WTC11 (cell line): ENCODE data around the gene NFATC1. TPM values are rescaled to one million over a fixed set of nuclear protein-coding genes. Genes with fewer than 3 reads are reported as not detected.

Source experiments
- ATAC-seq: fragments of 200-7000 bp; cut with Tn5 transposase; 2 replicates; pipeline ENCODE4 v1.10.0; 2021; ENCODE audit warnings: mild to moderate bottlenecking, moderate library complexity
- CTCF ChIA-PET: fragments of 300-600 bp; sonication (Branson Sonifier 250); formaldehyde crosslinking; loops from one replicate; lab custom pipeline; 2021; ENCODE audit warnings: antibody characterized with exemption; lab: Charles Lee
- POLR2A ChIA-PET: fragments of 350-600 bp; sonication (Branson Sonifier 250); formaldehyde crosslinking; loops from one replicate; lab custom pipeline; 2021; ENCODE audit warnings: antibody characterized with exemption; lab: Charles Lee
- DNase-seq: peaks from one replicate; pipeline ENCODE4 v3.0.0; 2021; ENCODE audit warnings: low spot score
- H3K27ac Mint-ChIP-seq: 2 replicates; pipeline ENCODE4 v1.8.0; 2021; ENCODE audit warnings: mixed read lengths
- H3K27me3 Mint-ChIP-seq: 2 replicates; pipeline ENCODE4 v1.8.0; 2021; ENCODE audit warnings: low read depth, mild to moderate bottlenecking, moderate library complexity, mixed read lengths
- H3K36me3 Mint-ChIP-seq: 2 replicates; pipeline ENCODE4 v1.8.0; 2021; ENCODE audit warnings: mixed read lengths
- H3K4me1 Mint-ChIP-seq: 2 replicates; pipeline ENCODE4 v1.8.0; 2022; ENCODE audit warnings: mixed read lengths
- H3K4me3 Mint-ChIP-seq: 2 replicates; pipeline ENCODE4 v1.8.0; 2021; ENCODE audit warnings: mild to moderate bottlenecking, moderate library complexity, mixed read lengths
- H3K9me3 Mint-ChIP-seq: 2 replicates; pipeline ENCODE4 v1.8.0; 2021; ENCODE audit warnings: mixed read lengths
- CBFB ChIP-seq: sonication (generic); formaldehyde crosslinking; IDR thresholded peaks from 2 replicates; pipeline ENCODE4 v1.8.1; 2022; ENCODE audit warnings: mild to moderate bottlenecking, low read depth, missing genetic modification reagents
- GABPB1 ChIP-seq: sonication (generic); formaldehyde crosslinking; IDR thresholded peaks from 2 replicates; pipeline ENCODE4 v1.8.1; 2023; ENCODE audit warnings: mild to moderate bottlenecking, missing genetic modification reagents
- JUN ChIP-seq: sonication (generic); formaldehyde crosslinking; IDR thresholded peaks from 2 replicates; pipeline ENCODE4 v1.8.0; 2023; ENCODE audit warnings: mild to moderate bottlenecking, missing genetic modification reagents
- KAT7 ChIP-seq: sonication (generic); formaldehyde crosslinking; IDR thresholded peaks from 2 replicates; pipeline ENCODE4 v1.8.1; 2023; ENCODE audit warnings: missing genetic modification reagents, mild to moderate bottlenecking, borderline replicate concordance
- NFATC4 ChIP-seq: fragments of 250-450 bp; sonication (Bioruptor Pico); IDR thresholded peaks from 2 replicates; pipeline ENCODE4 v1.9.0; 2021; ENCODE audit warnings: mild to moderate bottlenecking
- NR1H2 ChIP-seq: sonication (generic); formaldehyde crosslinking; IDR thresholded peaks from 2 replicates; pipeline ENCODE4 v1.9.0; 2021; ENCODE audit warnings: mild to moderate bottlenecking, moderate library complexity, missing genetic modification reagents
- PRDM15 ChIP-seq: sonication (generic); formaldehyde crosslinking; IDR thresholded peaks from 2 replicates; pipeline ENCODE4 v1.8.0; 2022; ENCODE audit warnings: missing genetic modification reagents
- SP1 ChIP-seq: sonication (generic); formaldehyde crosslinking; conservative IDR thresholded peaks from 2 replicates; pipeline ENCODE4 v1.8.1; 2022; ENCODE audit warnings: missing genetic modification reagents
- TCF7 ChIP-seq: sonication (generic); formaldehyde crosslinking; IDR thresholded peaks from 2 replicates; pipeline ENCODE4 v1.8.0; 2022; ENCODE audit warnings: mild to moderate bottlenecking, low read depth, missing genetic modification reagents, moderate library complexity
- TEAD4 ChIP-seq: sonication (generic); formaldehyde crosslinking; IDR thresholded peaks from 2 replicates; pipeline ENCODE4 v1.8.0; 2022; ENCODE audit warnings: mild to moderate bottlenecking, missing genetic modification reagents
- ZBTB43 ChIP-seq: sonication (generic); formaldehyde crosslinking; IDR thresholded peaks from 2 replicates; pipeline ENCODE4 v1.8.1; 2023; ENCODE audit warnings: mild to moderate bottlenecking, missing genetic modification reagents
- ZMAT4 ChIP-seq: fragments of 250-450 bp; sonication (Bioruptor Pico); IDR thresholded peaks from 2 replicates; pipeline ENCODE4 v1.9.0; 2021; ENCODE audit warnings: mild to moderate bottlenecking
- ZNF317 ChIP-seq: sonication (generic); formaldehyde crosslinking; IDR thresholded peaks from 2 replicates; pipeline ENCODE4 v1.8.1; 2023; ENCODE audit warnings: low read depth, mild to moderate bottlenecking, moderate library complexity, missing genetic modification reagents, borderline replicate concordance
- total RNA-seq: library from RNA; stranded (reverse); gene quantifications from 3 replicates; pipeline ENCODE4 v1.2.3, GENCODE V29; 2021
- TF ChIP-seq, protein P1 (sequence below): sonication (generic); formaldehyde crosslinking; IDR thresholded peaks from 2 replicates; pipeline ENCODE4 v1.8.1; 2023; ENCODE audit warnings: mild to moderate bottlenecking, missing genetic modification reagents, moderate library complexity
- TF ChIP-seq, protein P2 (sequence below): sonication (generic); formaldehyde crosslinking; IDR thresholded peaks from 2 replicates; pipeline ENCODE4 v1.8.0; 2023; ENCODE audit warnings: missing genetic modification reagents
- TF ChIP-seq, protein P3 (sequence below): sonication (generic); formaldehyde crosslinking; IDR thresholded peaks from 2 replicates; pipeline ENCODE4 v1.8.0; 2023; ENCODE audit warnings: missing genetic modification reagents, mild to moderate bottlenecking, borderline replicate concordance
- TF ChIP-seq, protein P4 (sequence below): sonication (generic); formaldehyde crosslinking; conservative IDR thresholded peaks from 2 replicates; pipeline ENCODE4 v1.8.1; 2023; ENCODE audit warnings: mild to moderate bottlenecking, low read depth, missing genetic modification reagents, moderate library complexity

The NFATC1 gene
- total RNA-seq, 1 experiment from 2014 or later, result 20.2 TPM

DNA sequence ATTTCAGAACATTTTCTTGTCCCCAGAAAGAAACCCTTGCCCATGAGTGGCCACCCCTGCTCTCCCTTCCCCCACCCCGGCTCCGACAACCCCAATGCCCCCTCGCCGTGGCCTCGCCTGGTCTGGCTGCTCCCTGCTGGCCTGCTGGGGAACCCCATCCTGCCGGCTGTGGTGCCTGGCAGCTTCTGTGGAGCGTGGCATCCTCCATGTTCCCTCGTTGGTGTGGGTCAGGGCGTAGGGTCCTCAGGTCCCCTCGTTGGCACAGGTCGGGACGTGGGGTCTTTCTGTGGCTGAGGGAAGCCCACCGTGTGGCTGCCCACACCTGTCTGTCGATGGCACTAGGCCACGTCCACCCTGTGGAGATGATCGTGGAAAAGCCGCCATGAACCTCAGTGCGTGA is 61.9 kb downstream of the NFATC1 start:
- no peak for ATAC-seq
- Mint-ChIP-seq H3K36me3 (peaks cover 5% of the 10 kb centered on the region; the same call in 1 of the 2 replicates), H3K27me3 (no peaks in the 10 kb centered on the region), H3K27ac (no peak overlapping the region), H3K9me3 (no peaks in the 10 kb centered on the region), H3K4me3 (no peak overlapping the region), H3K4me1 (peaks cover 17% of the 10 kb centered on the region)
- TF ChIP-seq TEAD4 (CRISPR knock-in tag), result no peak
- TF ChIP-seq, protein P1, sequence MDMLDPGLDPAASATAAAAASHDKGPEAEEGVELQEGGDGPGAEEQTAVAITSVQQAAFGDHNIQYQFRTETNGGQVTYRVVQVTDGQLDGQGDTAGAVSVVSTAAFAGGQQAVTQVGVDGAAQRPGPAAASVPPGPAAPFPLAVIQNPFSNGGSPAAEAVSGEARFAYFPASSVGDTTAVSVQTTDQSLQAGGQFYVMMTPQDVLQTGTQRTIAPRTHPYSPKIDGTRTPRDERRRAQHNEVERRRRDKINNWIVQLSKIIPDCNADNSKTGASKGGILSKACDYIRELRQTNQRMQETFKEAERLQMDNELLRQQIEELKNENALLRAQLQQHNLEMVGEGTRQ (CRISPR knock-in tag), result no peak
- TF ChIP-seq SP1 (CRISPR knock-in tag), result no peak
- TF ChIP-seq, protein P2, sequence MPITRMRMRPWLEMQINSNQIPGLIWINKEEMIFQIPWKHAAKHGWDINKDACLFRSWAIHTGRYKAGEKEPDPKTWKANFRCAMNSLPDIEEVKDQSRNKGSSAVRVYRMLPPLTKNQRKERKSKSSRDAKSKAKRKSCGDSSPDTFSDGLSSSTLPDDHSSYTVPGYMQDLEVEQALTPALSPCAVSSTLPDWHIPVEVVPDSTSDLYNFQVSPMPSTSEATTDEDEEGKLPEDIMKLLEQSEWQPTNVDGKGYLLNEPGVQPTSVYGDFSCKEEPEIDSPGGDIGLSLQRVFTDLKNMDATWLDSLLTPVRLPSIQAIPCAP, result no peak
- TF ChIP-seq ZNF317 (CRISPR knock-in tag), result no peak
- TF ChIP-seq PRDM15 (CRISPR knock-in tag), result no peak
- no peak for TF ChIP-seq NFATC4 (CRISPR knock-in tag)
- no peak for TF ChIP-seq ZBTB43 (CRISPR knock-in tag)
- TF ChIP-seq GABPB1 (CRISPR knock-in tag), result no peak
- TF ChIP-seq JUN (CRISPR knock-in tag), result no peak
- no peak for TF ChIP-seq NR1H2
- TF ChIP-seq, protein P3, sequence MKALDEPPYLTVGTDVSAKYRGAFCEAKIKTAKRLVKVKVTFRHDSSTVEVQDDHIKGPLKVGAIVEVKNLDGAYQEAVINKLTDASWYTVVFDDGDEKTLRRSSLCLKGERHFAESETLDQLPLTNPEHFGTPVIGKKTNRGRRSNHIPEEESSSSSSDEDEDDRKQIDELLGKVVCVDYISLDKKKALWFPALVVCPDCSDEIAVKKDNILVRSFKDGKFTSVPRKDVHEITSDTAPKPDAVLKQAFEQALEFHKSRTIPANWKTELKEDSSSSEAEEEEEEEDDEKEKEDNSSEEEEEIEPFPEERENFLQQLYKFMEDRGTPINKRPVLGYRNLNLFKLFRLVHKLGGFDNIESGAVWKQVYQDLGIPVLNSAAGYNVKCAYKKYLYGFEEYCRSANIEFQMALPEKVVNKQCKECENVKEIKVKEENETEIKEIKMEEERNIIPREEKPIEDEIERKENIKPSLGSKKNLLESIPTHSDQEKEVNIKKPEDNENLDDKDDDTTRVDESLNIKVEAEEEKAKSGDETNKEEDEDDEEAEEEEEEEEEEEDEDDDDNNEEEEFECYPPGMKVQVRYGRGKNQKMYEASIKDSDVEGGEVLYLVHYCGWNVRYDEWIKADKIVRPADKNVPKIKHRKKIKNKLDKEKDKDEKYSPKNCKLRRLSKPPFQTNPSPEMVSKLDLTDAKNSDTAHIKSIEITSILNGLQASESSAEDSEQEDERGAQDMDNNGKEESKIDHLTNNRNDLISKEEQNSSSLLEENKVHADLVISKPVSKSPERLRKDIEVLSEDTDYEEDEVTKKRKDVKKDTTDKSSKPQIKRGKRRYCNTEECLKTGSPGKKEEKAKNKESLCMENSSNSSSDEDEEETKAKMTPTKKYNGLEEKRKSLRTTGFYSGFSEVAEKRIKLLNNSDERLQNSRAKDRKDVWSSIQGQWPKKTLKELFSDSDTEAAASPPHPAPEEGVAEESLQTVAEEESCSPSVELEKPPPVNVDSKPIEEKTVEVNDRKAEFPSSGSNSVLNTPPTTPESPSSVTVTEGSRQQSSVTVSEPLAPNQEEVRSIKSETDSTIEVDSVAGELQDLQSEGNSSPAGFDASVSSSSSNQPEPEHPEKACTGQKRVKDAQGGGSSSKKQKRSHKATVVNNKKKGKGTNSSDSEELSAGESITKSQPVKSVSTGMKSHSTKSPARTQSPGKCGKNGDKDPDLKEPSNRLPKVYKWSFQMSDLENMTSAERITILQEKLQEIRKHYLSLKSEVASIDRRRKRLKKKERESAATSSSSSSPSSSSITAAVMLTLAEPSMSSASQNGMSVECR (CRISPR knock-in tag), result no peak
- POLR2A ChIA-PET, result no interaction called here
- CTCF ChIA-PET, result no interaction called here
- no peak for DNase-seq

GRCh38 chr18:79458131-79458838 is 62.6 kb downstream of the NFATC1 start:
- Mint-ChIP-seq H3K27me3 (no peaks in the 10 kb centered on the region), H3K4me3 (no peak overlapping the region), H3K27ac (no peak overlapping the region), H3K4me1 (peaks cover 17% of the 10 kb centered on the region), H3K9me3 (no peaks in the 10 kb centered on the region), H3K36me3 (peaks cover 5% of the 10 kb centered on the region; the same call in 1 of the 2 replicates)
- ChIA-PET POLR2A (no interaction called here), CTCF (no interaction called here)
- DNase-seq, result no peak
- ATAC-seq, result no peak
- TF ChIP-seq, protein P4, sequence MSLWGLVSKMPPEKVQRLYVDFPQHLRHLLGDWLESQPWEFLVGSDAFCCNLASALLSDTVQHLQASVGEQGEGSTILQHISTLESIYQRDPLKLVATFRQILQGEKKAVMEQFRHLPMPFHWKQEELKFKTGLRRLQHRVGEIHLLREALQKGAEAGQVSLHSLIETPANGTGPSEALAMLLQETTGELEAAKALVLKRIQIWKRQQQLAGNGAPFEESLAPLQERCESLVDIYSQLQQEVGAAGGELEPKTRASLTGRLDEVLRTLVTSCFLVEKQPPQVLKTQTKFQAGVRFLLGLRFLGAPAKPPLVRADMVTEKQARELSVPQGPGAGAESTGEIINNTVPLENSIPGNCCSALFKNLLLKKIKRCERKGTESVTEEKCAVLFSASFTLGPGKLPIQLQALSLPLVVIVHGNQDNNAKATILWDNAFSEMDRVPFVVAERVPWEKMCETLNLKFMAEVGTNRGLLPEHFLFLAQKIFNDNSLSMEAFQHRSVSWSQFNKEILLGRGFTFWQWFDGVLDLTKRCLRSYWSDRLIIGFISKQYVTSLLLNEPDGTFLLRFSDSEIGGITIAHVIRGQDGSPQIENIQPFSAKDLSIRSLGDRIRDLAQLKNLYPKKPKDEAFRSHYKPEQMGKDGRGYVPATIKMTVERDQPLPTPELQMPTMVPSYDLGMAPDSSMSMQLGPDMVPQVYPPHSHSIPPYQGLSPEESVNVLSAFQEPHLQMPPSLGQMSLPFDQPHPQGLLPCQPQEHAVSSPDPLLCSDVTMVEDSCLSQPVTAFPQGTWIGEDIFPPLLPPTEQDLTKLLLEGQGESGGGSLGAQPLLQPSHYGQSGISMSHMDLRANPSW, result no peak
- no peak for TF ChIP-seq CBFB (CRISPR knock-in tag)
- TF ChIP-seq SP1 (CRISPR knock-in tag), result no peak
- TF ChIP-seq GABPB1 (CRISPR knock-in tag), result no peak
- no peak for TF ChIP-seq TCF7 (CRISPR knock-in tag)
- no peak for TF ChIP-seq ZMAT4 (CRISPR knock-in tag)
- TF ChIP-seq KAT7, result no peak
